ENCODE measurements around the gene SLC17A4. TPM values are rescaled to one million over a fixed set of nuclear protein-coding genes. Genes with fewer than 3 reads are reported as not detected.

SLC17A4 gene
- total RNA-seq, 1 experiment from 2014 or later: not detected

GRCh38 chr6:25768566-25768965, 14.0 kb downstream of the SLC17A4 start:
- Histone ChIP-seq H4K91ac (ENCODE audit: insufficient read length, low read depth, low read length) (no peak overlapping the region), H2BK5ac (ENCODE audit: insufficient read length, low read length) (no peak overlapping the region), H3K14ac (ENCODE audit: insufficient read depth, low read length) (no peak overlapping the region), H3K23me2 (ENCODE audit: insufficient read length, low read depth, low read length, poor library complexity, severe bottlenecking) (no peaks in the 10 kb centered on the region), H3K4me1 (ENCODE audit: insufficient read depth, low read length) (no peaks in the 10 kb centered on the region), H2BK15ac (ENCODE audit: low read depth, low read length) (no peak overlapping the region), H3K27me3 (ENCODE audit: insufficient read depth, low read length) (no peaks in the 10 kb centered on the region), H3K79me1 (ENCODE audit: insufficient read depth, low read depth, low read length, poor library complexity, severe bottlenecking) (no peaks in the 10 kb centered on the region), H3K4me2 (ENCODE audit: insufficient read depth, insufficient read length, low read length) (no peak overlapping the region), H2AK5ac (ENCODE audit: insufficient read length, low read length) (no peak overlapping the region), H2AFZ (ENCODE audit: low read length) (no peak overlapping the region), H3T11ph (ENCODE audit: low read length) (no peak overlapping the region), H2BK20ac (ENCODE audit: low read depth, low read length, poor library complexity, severe bottlenecking) (no peak overlapping the region), H2BK120ac (ENCODE audit: low read depth, low read length, poor library complexity, severe bottlenecking) (no peak overlapping the region), H4K20me1 (ENCODE audit: control insufficient read depth, insufficient read depth, insufficient read length) (no peaks in the 10 kb centered on the region), H4K8ac (replicated peaks; ENCODE audit: insufficient read length, low read depth, low read length) (no peak overlapping the region), H2BK12ac (ENCODE audit: insufficient read length, low read depth, low read length) (no peak overlapping the region), H4K5ac (ENCODE audit: insufficient read length, low read depth, low read length) (no peak overlapping the region), H3K9me3 (ENCODE audit: control insufficient read depth, low read depth, low read length) (no peaks in the 10 kb centered on the region), H3K27ac (ENCODE audit: insufficient read length, low read depth, low read length) (no peak overlapping the region), H3K23ac (ENCODE audit: insufficient read length, low read depth, low read length) (no peak overlapping the region), H3K4ac (ENCODE audit: low read depth, low read length) (no peak overlapping the region), H3K9ac (ENCODE audit: extremely low read depth, insufficient read length, low read length) (no peak overlapping the region), H3K56ac (ENCODE audit: insufficient read length, low read depth, low read length) (no peak overlapping the region), H3K18ac (ENCODE audit: insufficient read length, low read depth, low read length) (no peak overlapping the region), H3K79me2 (ENCODE audit: insufficient read depth, low read length) (no peaks in the 10 kb centered on the region)
- H3K36me3 Mint-ChIP-seq (ENCODE audit: insufficient read depth in 1 of 3, low read depth in 3 of 3): no peaks in the 10 kb centered on the region
- H3K27me3 Mint-ChIP-seq (ENCODE audit: low read depth): no peaks in the 10 kb centered on the region
- peaks cover 0 to 2% of the 10 kb centered on the region in 2 experiments; a peak in 1 of 4 replicates for H3K4me1 Mint-ChIP-seq
- DNase-seq: no peak
- WGBS (ENCODE audit: extremely low coverage, insufficient read length, low lambda C conversion rate): no CpG with 5 or more reads among the region's 1 CpG
- H3K4me3 Mint-ChIP-seq: no peak overlapping the region
- TF ChIP-seq CTCF (conservative IDR thresholded peaks at IDR 0.05): no peak
- no peaks in the 10 kb centered on the region for H3K9me3 Mint-ChIP-seq
- H3K27ac Mint-ChIP-seq: no peak overlapping the region
